ENCODE measurements around the gene ADGRA1.

GRCh38 chr10:133061296-133062038 is 26.3 kb upstream of the ADGRA1 start:
- TF ChIP-seq POLR2A (IDR thresholded peaks at IDR 0.05; ENCODE audit: low read length) (no peak), GATA1 (IDR thresholded peaks at IDR 0.05; ENCODE audit: low read depth, low read length) (no peak)
